C1 segment of cervical spinal cord (tissue), 14 donors: ENCODE results near the gene TNFAIP3.

ENCODE experiments used
- DNase-seq, 14 donors: peaks; one replicate each; lab custom pipeline; 2025; lab: John Stamatoyannopoulos, UW

TNFAIP3 gene

GRCh38 chr6:137921823-137922222 lies 54.8 kb downstream of the TNFAIP3 start:
- DNase-seq, result no peak

GRCh38 chr6:137923866-137924653 lies 57.0 kb downstream of the TNFAIP3 start:
- DNase-seq, result no peak

GRCh38 chr6:137925141-137925698 lies 58.2 kb downstream of the TNFAIP3 start:
- DNase-seq, result no peak

GRCh38 chr6:137926207-137926731 lies 59.2 kb downstream of the TNFAIP3 start:
- DNase-seq, result no peak

GRCh38 chr6:137926985-137927384 lies 59.9 kb downstream of the TNFAIP3 start:
- no peak for DNase-seq

- DNase-seq, result peak in 2 of 14 donors; percentile 5
Observed at GRCh38 chr6:137927777-137928218, 60.7 kb downstream of the TNFAIP3 start.

- peak in 4 of 14 donors; percentile 2 to 27 (median 12) for DNase-seq
Observed at GRCh38 chr6:137928286-137928685, 61.2 kb downstream of the TNFAIP3 start.

- no peak for DNase-seq
Observed at GRCh38 chr6:137931849-137932465, 64.9 kb downstream of the TNFAIP3 start.
